GM21717 (cell line): ENCODE data around the gene FOLR2.

Experiments
- ATAC-seq: cut with Tn5 transposase; IDR thresholded peaks from one replicate; pipeline ENCODE4 v1.9.1; 2021; ENCODE audit warnings: mild to moderate bottlenecking, moderate library complexity; ENCODE audit not compliant: unreplicated experiment

Gene FOLR2

DNA sequence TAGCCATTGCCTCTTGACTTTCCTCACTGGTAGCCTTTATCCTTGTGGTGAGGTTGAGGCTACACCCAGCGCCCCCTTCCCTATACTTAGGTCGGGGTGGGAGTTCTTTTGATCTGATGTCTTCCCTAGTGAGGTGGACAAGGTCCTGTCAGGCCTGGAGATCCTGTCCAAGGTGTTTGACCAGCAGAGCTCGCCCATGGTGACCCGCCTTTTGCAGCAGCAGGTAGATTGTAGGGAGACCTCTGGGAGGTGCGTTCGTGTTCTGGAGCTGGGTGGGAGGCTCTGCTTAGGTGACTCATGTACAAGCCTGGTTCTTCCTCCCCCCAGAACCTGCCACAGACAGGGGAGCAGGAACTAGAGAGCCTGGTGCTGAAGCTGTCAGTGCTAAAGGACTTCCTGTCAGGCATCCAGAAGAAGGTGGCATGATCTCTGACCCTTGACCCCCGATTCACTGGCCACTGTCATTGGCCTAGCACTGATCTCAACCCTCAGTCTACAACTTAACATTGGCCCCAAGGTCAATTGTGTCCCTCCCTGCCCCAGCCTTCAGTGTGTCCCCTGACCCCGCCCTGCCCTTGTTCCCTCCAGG lies 12.8 kb downstream of the FOLR2 start:
- ATAC-seq = no peak

DNA sequence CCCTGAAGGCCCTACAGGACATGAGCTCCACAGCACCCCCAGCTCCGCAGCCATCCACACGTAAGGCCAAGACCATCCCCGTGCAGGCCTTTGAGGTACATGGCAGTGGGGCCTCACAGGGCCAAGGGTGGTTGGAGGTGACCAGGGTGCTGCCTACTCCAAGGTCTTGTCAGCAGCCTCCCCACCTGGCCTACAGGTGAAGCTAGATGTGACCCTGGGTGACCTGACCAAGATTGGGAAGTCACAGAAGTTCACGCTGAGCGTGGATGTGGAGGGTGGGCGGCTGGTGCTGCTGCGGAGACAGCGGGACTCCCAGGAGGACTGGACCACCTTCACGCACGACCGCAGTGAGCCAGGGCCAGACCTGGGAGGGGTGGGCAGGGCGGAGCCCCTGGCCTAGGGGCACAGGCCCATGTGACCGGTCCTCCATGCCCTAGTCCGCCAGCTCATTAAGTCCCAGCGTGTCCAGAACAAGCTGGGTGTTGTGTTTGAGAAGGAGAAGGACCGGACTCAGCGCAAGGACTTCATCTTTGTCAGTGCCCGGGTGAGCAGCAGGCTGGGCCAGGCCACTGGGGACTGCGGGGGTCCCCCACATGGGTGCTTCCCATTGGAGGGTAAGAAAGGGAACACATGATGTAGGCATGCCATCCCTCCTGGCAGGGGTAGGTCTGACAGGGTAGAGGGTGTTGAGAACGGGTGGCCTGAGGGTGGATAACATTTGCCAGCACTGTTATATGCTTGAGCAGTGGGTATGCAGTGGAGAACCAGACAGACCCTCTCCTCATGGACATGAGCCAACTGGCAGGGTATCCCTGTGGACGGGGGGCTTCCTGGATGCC lies 13.6 kb downstream of the FOLR2 start:
- no peak for ATAC-seq

DNA sequence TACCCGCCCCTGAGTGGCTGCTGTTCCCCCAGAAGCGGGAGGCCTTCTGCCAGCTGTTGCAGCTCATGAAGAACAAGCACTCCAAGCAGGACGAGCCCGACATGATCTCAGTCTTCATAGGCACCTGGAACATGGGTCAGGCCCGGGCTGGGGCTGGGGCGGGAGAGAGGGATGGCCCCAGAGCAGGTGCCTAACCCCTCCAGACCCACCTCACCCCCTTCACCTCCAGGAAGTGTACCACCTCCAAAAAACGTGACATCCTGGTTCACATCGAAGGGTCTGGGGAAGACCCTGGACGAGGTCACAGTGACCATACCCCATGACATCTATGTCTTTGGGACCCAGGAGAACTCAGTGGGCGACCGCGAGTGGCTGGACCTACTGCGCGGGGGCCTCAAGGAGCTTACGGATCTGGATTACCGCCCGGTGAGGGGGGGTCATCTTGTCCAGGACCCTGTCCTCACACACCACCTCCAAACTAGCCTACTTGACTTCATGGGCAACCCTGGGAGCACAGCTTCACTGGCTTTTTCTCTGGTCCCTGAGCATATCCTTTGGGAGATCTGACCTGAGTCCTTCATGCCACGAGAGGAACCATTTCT lies 14.3 kb downstream of the FOLR2 start:
- no peak for ATAC-seq

DNA sequence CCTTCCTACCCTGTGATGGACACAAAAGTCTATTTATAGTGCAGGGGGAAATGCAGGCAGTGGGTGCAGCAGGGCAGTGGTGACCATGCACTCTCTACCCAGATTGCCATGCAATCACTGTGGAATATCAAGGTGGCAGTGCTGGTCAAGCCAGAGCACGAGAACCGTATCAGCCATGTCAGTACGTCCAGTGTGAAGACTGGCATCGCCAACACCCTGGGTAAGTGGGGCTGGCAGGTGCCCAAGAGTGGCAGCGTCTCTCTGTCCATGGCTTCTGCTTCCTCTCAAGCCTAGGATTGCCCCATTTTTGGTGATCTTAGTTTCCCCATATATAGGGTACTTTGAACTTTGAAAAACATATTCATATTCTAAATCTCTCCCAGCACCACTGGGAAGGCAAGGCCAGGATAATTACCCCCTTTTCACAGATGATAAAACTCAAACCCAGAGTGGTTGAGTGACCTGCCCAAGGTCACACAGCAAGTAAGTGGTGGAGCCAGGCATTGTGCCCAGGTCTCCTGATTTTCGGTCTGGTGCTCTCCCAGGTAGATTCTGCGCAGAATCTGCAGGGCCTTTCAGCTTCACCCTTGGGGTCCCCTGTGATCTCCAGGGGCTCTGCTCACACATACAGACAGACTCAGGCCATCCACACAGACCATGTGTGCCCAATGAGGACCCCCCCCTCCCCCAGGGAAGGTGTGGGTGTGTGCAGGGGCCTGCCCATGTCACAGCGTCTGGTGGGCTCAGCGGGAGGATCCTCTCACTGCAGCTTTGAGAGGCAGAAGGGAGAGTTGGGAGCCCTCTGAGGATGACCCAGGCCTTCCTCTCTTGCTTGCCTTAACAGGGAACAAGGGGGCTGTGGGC lies 15.0 kb downstream of the FOLR2 start:
- no peak for ATAC-seq

DNA sequence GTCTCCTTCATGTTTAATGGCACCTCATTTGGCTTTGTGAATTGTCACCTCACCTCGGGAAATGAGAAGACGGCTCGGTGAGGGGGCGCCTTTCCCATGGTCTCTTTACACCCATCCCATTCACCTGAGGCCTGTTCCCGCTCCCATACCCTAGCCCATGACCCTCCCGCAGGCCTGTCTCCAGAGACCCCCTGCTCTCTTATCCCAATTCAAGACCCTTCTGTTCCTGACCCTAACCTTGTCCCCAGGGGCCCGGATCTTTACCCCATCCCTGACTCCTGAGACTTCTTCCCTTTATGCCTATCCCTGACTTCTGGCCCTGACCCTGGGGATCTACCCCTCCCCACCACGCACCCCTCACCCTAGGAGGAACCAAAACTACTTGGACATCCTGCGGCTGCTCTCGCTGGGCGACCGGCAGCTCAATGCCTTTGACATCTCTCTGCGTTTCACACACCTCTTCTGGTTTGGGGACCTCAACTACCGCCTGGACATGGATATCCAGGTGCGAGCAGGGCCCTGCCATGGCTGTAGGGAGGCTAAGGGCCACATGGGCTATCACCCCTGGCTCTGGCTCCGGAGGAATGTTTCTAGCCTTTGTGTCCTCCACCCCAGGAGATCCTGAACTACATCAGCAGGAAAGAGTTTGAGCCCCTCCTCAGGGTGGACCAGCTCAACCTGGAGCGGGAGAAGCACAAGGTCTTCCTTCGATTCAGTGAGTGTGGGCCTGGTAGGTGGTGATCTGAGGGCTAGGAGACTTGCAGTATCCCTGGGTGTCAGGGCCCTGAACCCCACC lies 15.9 kb downstream of the FOLR2 start:
- ATAC-seq = no peak

DNA sequence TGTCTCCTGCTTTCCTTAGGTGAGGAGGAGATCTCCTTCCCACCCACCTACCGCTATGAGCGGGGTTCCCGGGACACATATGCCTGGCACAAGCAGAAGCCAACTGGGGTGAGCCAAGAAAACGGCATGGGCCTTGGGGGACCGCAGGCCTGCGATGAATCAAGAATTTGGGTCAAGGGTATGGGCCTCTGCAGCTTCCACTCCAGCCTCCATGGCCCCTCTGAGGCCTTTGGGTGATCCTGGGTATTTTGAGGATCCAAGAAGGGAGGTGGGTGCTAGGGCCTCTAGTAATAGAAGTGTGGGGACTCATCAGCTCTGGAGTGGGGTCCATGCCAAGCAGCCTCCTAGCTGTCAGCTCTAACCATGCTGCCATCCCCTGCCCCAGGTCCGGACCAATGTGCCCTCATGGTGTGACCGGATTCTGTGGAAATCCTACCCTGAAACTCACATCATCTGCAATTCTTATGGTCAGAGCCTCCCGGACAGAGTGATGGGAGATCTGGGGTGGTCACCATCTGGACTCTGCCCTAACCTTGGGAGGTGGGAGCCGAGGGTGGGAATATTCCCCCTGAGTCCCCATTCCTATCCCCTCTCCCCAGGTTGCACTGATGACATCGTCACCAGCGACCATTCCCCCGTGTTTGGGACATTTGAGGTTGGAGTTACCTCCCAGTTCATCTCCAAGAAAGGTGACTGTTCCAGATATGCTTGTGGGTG lies 16.6 kb downstream of the FOLR2 start:
- no peak for ATAC-seq

DNA sequence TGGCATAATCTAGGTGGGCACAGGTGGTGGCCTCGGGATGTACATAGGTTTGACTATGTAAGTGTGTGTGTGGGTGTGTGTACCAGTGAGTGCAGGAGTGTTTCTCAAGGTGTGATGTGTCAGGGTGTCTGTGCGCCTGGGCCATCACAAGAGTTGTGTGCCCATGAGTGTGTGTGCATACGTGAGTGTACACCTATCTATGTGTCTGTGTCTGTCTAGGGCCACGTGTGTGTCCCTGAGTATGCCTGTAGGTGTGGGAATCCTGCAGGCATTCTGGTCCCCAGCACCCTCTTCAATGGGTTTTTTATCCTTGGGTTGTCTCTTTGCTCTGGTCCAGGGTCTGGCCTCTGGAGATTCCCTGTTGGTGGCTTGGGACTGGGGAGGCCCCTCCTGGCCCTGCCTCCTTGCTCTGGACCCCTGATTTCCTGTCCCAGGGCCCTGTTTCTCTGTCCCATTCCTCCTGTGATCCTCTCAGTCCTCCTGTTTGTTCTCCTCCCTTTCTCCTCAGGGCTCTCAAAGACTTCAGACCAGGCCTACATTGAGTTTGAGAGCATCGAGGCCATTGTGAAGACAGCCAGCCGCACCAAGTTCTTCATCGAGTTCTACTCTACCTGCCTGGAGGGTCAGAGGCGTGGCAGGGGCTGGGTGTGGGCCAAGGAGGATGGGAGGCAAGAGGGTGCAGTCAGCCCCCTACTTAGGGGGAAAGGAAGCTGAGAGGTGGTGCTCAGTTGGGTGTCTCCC lies 17.3 kb downstream of the FOLR2 start:
- no peak for ATAC-seq

DNA sequence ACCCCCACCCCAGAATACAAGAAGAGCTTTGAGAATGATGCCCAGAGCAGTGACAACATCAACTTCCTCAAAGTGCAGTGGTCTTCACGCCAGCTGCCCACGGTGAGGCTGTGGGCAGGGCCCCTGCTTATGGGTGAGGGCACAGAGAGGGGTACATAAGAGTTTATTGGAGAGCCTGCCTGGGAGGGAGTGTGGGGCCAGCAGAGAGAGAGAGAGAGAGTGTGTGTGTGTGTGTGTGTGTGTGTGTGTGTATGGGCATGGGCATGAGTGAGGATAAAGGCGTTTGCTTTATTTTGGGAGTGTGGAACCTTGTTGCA lies 17.9 kb downstream of the FOLR2 start:
- ATAC-seq = no peak

DNA sequence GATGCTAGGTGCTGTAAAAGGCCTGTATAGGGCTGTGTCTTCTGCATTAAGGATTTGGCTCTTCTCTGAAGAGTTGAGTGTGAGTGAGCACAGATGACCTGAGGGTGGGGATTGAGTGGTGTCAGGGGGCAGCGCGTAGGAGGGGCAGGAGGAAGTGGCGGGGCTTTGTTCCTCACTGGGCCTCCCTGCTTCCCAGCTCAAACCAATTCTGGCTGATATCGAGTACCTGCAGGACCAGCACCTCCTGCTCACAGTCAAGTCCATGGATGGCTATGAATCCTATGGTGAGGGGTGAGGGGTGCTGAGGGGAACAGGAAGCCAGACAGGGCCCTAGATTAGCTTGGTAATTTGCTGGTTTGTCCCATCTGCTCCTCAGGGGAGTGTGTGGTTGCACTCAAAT lies 18.3 kb downstream of the FOLR2 start:
- no peak for ATAC-seq

DNA sequence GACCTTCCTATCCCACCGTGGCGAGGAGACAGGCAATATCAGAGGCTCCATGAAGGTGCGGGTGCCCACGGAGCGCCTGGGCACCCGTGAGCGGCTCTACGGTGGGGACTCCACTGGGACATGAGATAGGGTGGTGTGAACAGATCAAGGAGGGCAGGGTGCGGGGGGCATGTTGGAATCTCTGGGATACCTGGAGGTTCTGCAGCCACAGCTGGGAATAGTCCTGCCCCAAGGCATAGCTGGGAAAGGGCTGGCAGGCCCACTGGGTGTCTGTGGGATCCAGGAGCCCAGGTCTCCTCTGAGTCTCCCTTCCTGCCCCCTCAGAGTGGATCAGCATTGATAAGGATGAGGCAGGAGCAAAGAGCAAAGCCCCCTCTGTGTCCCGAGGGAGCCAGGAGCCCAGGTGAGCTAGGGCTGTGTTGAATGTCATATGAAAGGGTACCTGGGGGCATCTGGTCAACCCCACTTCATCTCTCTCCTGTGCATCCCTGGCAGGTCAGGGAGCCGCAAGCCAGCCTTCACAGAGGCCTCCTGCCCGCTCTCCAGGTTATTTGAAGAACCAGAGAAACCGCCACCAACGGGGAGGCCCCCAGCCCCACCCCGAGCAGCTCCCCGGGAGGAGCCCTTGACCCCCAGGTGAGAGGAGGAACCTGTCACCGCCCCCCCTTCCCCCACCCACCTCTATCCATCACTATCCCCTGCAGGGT lies 18.9 kb downstream of the FOLR2 start:
- no peak for ATAC-seq

DNA sequence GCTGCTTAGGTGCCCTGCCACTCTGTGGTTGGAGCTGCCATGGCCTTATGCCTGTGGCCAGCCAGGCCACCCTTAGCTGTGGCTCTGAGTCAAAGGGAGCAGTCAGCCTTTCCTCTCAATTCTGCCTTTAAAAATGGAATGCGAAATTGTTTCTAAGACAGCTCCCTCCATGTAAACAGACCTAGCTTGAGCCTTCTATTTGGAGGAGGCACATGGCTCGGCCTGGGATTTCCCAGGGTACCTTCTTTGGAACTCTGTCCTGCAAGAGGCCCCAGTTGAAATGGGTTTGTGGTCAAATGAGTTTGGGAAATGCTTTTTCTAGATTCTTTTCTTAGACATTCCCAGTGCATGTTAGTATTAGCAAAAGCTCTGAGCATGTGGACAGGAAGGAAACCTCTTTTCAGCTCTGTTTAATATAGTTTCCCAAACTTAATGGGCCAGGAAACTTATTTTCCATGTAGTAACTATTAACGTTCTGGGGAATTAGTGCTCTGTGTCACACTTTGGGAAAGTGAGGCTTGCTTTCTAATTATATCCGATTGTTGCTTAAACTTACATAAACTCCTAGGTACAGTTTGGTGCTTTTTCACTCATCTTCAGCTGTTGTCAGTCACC lies 19.6 kb downstream of the FOLR2 start:
- no peak for ATAC-seq

DNA sequence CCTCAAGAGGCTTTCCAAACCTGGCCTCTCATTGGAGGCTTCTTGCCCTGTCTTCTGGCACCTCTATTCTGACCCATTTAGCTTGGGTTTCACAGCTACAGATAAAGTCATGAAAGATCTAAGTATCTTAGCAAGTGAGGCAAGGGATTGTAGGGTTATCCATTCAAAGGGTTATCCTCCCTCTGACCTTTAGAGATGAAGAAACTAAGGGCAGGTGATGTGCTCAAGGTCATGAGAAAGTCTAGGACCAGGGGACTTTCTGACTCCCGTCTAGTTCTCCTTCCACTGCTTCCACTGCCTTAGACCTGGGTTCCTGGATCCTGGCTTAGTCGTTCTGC lies 20.1 kb downstream of the FOLR2 start:
- no peak for ATAC-seq

DNA sequence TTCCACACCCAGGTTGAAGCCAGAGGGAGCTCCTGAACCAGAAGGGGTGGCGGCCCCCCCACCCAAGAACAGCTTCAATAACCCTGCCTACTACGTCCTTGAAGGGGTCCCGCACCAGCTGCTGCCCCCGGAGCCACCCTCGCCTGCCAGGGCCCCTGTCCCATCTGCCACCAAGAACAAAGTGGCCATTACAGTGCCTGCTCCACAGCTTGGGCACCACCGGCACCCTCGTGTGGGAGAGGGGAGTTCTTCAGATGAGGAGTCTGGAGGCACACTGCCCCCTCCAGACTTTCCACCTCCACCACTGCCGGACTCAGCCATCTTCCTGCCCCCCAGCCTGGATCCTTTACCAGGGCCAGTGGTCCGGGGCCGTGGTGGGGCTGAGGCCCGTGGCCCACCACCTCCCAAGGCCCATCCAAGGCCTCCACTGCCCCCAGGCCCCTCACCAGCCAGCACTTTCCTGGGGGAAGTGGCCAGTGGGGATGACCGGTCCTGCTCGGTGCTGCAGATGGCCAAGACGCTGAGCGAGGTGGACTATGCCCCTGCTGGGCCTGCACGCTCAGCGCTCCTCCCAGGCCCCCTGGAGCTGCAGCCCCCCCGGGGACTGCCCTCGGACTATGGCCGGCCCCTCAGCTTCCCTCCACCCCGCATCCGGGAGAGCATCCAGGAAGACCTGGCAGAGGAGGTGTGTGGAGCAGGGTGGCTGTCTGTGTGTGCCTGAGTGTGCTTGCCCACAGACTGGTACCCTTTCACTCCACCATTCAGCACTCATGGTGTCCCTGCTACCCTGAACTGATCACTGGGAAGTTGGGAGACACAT lies 20.7 kb downstream of the FOLR2 start:
- no peak for ATAC-seq

DNA sequence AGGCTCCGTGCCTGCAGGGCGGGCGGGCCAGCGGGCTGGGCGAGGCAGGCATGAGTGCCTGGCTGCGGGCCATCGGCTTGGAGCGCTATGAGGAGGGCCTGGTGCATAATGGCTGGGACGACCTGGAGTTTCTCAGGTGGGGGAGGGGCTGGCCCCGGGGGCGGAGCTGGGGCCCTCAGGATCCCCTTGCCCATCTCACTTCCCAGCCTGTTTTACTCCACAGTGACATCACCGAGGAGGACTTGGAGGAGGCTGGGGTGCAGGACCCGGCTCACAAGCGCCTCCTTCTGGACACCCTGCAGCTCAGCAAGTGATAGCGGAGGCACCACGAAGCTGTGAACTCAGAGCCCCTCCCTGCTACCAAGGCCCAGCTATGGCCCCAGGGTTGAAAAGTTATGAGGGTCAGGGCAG lies 21.5 kb downstream of the FOLR2 start:
- no peak for ATAC-seq

DNA sequence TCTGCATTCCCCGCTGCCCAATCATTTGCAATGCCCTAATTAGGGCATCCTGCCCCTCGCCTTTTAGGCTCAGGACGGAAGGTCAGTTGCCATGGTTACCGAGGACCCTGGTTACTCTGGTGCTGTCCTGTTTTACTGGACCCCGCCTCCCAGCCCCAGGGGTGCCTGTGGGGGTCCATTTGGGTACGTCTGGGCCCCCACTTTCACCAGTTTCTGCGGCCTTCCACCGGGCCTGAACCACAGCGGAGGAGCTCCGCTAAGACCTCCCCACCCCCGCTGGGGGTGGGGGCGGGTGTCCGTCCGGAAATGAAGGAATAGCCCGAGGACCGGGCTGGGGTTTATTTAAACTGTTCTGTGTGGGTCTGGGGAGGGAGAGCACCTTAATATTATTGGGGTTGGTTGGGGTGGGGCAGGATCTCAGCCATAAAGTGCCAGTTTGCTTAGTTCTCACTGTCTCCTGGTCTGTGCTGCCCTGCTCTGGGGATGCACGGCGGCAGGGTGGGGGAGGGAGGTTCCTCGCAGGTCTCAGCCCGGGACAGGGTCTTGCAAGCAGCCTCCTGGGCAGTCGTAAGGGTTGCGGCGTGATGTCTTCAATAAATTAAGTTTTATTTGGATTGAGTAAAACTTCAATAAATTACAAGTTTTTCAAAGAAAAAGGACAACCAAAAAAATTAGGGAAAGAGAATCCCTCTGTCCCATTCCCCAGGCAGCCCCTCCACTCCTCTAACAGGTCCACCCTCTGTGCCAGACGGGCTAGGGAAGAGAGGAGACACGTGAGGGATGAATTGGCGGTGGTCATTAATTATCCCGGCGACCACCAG lies 22.1 kb downstream of the FOLR2 start:
- ATAC-seq = no peak

DNA sequence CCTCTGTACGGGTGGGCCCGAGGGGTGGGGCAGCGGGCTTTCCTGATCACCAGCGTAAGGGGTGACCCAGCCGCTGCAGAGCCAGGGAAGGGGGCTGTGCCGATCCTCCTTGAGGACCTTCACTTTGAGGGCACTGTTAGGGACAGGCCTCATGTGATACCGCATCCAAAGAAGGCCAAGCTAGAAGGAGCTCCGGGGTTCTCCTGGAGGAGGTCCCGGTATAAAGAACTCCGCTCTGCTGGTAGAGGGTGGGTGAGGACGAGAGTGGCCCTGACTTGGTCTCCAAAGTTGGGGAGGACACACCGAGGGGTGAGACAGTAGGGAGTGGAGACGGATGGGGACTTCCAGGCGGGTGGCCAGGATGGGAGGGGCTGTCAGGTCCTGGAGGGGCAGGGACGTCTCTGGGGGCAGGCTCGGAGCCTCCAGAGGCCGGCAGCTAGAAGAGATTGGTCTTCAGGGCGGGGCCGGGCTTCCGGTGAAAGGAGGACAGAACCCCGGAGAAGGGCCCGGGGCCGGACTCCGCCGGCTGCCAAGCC lies 22.8 kb downstream of the FOLR2 start:
- ATAC-seq = no peak
